Upper lobe of left lung (tissue), 4 donors: Measurements from ENCODE around the gene MAML2.

ENCODE experiments used
- CTCF ChIP-seq, 6 experiments: fragments of 450-650 bp in 4 of 6; fragments of 200-600 bp in 2 of 6; sonication (generic) in 2 of 6; IDR thresholded peaks; one replicate each; pipeline ENCODE4 v1.5.1; 2016 to 2019; ENCODE audit warnings: antibody characterized with exemption in 6 of 6
- EP300 ChIP-seq, 4 donors: sonication (generic); formaldehyde crosslinking; IDR thresholded peaks; one replicate each; pipeline ENCODE4 v1.5.1; 2017; ENCODE audit warnings: antibody characterized with exemption in 4 of 4, control low read depth in 2 of 4
- POLR2A ChIP-seq, 4 donors: fragments of 450-650 bp; IDR thresholded peaks; one replicate each; pipeline ENCODE4 v1.5.1; 2016 to 2017; ENCODE audit warnings: antibody characterized with exemption in 4 of 4, mild to moderate bottlenecking in 2 of 4

GRCh38 chr11:96004862-96005261 lies 338.1 kb downstream of the MAML2 start:
- TF ChIP-seq POLR2A (IDR thresholded peaks at IDR 0.05), result no peak
- TF ChIP-seq CTCF (IDR thresholded peaks at IDR 0.05), result no peak
- no peak for TF ChIP-seq EP300 (IDR thresholded peaks at IDR 0.05)
